ENCODE data around the gene AGK.

Gene AGK

GRCh38 chr7:141624763-141625162 lies 73.6 kb downstream of the AGK start:
- no peak overlapping the region for H3K4me3 ChIP-seq (ENCODE audit: low read length)
- TF ChIP-seq, protein P1, sequence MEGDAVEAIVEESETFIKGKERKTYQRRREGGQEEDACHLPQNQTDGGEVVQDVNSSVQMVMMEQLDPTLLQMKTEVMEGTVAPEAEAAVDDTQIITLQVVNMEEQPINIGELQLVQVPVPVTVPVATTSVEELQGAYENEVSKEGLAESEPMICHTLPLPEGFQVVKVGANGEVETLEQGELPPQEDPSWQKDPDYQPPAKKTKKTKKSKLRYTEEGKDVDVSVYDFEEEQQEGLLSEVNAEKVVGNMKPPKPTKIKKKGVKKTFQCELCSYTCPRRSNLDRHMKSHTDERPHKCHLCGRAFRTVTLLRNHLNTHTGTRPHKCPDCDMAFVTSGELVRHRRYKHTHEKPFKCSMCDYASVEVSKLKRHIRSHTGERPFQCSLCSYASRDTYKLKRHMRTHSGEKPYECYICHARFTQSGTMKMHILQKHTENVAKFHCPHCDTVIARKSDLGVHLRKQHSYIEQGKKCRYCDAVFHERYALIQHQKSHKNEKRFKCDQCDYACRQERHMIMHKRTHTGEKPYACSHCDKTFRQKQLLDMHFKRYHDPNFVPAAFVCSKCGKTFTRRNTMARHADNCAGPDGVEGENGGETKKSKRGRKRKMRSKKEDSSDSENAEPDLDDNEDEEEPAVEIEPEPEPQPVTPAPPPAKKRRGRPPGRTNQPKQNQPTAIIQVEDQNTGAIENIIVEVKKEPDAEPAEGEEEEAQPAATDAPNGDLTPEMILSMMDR (conservative IDR thresholded peaks at IDR 0.05; ENCODE audit: low read length) = no peak

DNA sequence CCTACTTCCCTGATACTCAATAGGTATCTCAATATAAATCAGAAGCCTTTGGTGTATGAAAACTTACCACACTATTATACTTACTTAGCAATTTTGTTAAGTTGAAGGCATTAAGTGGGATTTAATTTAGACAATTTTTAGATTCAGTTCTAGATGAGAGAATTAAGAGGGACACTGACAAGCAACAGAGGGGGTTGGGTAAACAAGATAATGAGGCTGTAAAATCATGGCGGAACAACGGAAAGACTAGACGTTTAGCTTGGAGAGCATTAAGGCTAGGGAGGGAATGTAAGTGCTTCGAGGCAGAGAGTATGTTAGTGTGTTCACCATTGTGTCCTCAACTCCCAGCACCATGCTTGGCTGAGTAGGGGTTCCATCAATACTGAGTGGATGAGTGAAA lies 79.4 kb downstream of the AGK start:
- no peak for DNase-seq (ENCODE audit: low read depth)
- TF ChIP-seq, protein P1 (conservative IDR thresholded peaks at IDR 0.05; ENCODE audit: low read length) = no peak
- no peak overlapping the region for H3K4me3 ChIP-seq (ENCODE audit: low read length)

More at GRCh38 chr7:141624763-141625162, 73.6 kb downstream of the AGK start:
- no peak for DNase-seq (ENCODE audit: low read depth)

GRCh38 chr7:141631525-141631924 lies 80.3 kb downstream of the AGK start:
- no peak overlapping the region for H3K4me3 ChIP-seq (ENCODE audit: low read length)
- TF ChIP-seq, protein P1 (conservative IDR thresholded peaks at IDR 0.05; ENCODE audit: low read length) = no peak
- no peak for DNase-seq (ENCODE audit: low read depth)

DNA sequence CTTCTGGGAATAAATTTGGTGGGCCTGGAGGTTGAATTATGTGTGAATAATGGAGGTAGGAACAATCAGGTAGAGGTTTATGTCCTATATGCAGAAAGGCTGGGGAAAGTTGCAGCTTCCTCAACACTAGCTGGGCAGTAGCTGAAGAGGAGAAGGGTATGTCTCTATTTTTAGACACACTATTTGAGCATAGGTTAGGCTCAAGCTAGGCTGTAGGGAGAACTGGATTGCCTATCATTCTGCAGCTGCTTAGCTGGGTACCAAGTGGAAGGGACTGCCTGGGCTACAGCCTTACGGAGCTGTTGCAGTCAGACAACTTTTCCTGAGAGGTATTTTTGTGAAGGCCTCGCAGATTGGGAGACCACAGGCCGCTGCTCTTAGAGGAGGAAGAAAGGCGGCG lies 82.9 kb downstream of the AGK start:
- TF ChIP-seq, protein P1 (conservative IDR thresholded peaks at IDR 0.05; ENCODE audit: low read length) = no peak
- H3K4me3 ChIP-seq (ENCODE audit: low read length) = no peak overlapping the region
- no peak for DNase-seq (ENCODE audit: low read depth)

DNA sequence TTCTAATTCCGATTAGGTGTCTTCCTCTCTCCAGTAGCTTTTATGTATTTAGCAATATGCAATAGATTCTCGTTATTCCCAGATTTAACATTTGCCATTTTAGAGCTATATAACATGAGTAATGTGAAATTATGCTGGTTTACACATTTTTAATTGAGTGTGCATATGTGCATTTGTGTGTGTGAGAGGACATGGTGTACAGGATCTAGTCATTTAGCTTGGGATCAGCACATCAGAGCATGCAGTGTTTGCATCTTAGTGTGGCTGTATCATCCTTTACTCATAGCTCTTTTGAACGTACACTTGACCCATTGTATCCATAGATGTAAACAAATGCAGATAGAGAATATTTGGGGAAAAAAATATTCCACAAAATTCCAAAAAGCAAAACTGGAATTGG lies 84.8 kb downstream of the AGK start:
- TF ChIP-seq, protein P1 (conservative IDR thresholded peaks at IDR 0.05; ENCODE audit: low read length) = no peak
- DNase-seq (ENCODE audit: low read depth) = no peak

DNA sequence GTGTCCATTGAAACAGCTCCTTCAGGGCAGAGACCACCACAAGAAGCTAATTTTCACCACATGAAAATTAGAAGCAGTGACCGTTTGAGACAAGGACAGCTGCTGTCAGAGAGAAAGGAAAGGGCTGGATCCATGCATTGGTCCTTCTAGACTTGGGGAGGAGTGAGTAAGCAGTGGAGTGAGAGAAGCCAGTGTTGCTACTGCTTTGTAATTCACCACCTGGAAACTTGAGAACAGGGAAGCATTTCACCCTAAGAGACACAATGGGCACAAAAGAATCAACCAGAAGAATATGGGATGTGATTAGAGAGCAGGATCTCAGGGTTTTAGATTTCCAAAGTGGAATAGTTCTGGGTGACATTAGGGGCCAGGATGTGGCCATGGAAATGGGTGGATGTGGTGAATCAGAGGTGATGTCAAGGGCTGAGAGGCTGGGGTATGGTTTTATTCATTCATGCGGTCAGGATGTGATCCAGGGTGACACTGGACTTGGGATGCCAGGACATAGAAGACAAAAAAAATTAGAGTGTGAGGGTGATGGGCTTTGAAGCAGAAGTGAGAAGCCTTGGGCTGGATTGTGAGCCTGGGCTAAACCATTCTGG lies 89.1 kb downstream of the AGK start:
- no peak overlapping the region for H3K4me3 ChIP-seq (ENCODE audit: low read length)
- DNase-seq (ENCODE audit: low read depth) = no peak
- TF ChIP-seq, protein P1 (conservative IDR thresholded peaks at IDR 0.05; ENCODE audit: low read length) = no peak

More for the DNA sequence above, 84.8 kb downstream of the AGK start:
- H3K4me3 ChIP-seq (ENCODE audit: low read length) = no peak overlapping the region

GRCh38 chr7:141641876-141642275 lies 90.7 kb downstream of the AGK start:
- no peak for DNase-seq (ENCODE audit: low read depth)
- no peak overlapping the region for H3K4me3 ChIP-seq (ENCODE audit: low read length)
- TF ChIP-seq, protein P1 (conservative IDR thresholded peaks at IDR 0.05; ENCODE audit: low read length) = no peak
